CD14-positive monocyte (primary cell): ENCODE measurements around the gene CCDC50. TPM values are rescaled to one million over a fixed set of nuclear protein-coding genes. Genes with fewer than 3 reads are reported as not detected.

Experiments used
- DNase-seq, 3 donors: peaks; one replicate each; pipeline ENCODE4 v3.0.0-alpha.2; 2011 to 2022
- H2AFZ ChIP-seq: 2 replicates; pipeline ENCODE4 v1.6.0; 2012; ENCODE audit warnings: mild to moderate bottlenecking, low read depth, low read length, inconsistent platforms; ENCODE audit not compliant: insufficient read depth, poor library complexity, severe bottlenecking
- H3K27ac ChIP-seq, 2 donors: 1 replicate in 1 of 2; 2 replicates in 1 of 2; pipeline ENCODE4 v1.5.1; 2012 to 2013; ENCODE audit warnings: low read length in 2 of 2, control low read depth in 1 of 2, inconsistent platforms in 1 of 2, low read depth in 1 of 2, mild to moderate bottlenecking in 1 of 2
- H3K27me3 ChIP-seq, 2 donors: one replicate each; pipeline versions ENCODE4 v1.6.0 to v1.6.1; 2011 to 2013; ENCODE audit warnings: low read length in 2 of 2; ENCODE audit not compliant: control insufficient read depth in 2 of 2, insufficient read depth in 2 of 2
- H3K36me3 ChIP-seq, 2 donors: replicated peaks in 1 of 2; 1 replicate in 1 of 2; 2 replicates in 1 of 2; pipeline versions ENCODE4 v1.5.1 to v1.6.1; 2012 to 2013; ENCODE audit warnings: low read length in 2 of 2, control low read depth in 1 of 2, inconsistent platforms in 1 of 2, mild to moderate bottlenecking in 1 of 2; ENCODE audit not compliant: insufficient read depth in 2 of 2, control insufficient read depth in 1 of 2
- H3K4me1 ChIP-seq, 2 donors: 1 replicate in 1 of 2; 2 replicates in 1 of 2; pipeline versions ENCODE4 v1.5.1 to v1.6.1; 2012 to 2013; ENCODE audit warnings: low read length in 2 of 2, control low read depth in 1 of 2, inconsistent platforms in 1 of 2, mild to moderate bottlenecking in 1 of 2, moderate library complexity in 1 of 2; ENCODE audit not compliant: insufficient read depth in 2 of 2, control insufficient read depth in 1 of 2
- H3K4me2 ChIP-seq: replicated peaks from 2 replicates; pipeline ENCODE3; 2012; ENCODE audit warnings: low read length, moderate library complexity, mild to moderate bottlenecking; ENCODE audit not compliant: poor library complexity, severe bottlenecking; ENCODE audit errors: extremely low read depth
- H3K4me3 ChIP-seq, 3 experiments: fragments of 200-600 bp in 1 of 3; sonication (generic) in 1 of 3; replicated peaks in 1 of 3; 1 replicate in 2 of 3; 2 replicates in 1 of 3; pipeline ENCODE4 v1.5.1; 2011 to 2013; ENCODE audit warnings: low read length in 3 of 3, mild to moderate bottlenecking in 3 of 3, control low read depth in 2 of 3, low read depth in 2 of 3, inconsistent platforms in 1 of 3, moderate library complexity in 1 of 3
- H3K79me2 ChIP-seq: 2 replicates; pipeline ENCODE4 v1.6.0; 2012; ENCODE audit warnings: mild to moderate bottlenecking, control low read depth, inconsistent platforms, low read length, moderate library complexity; ENCODE audit not compliant: insufficient read depth
- H3K9ac ChIP-seq: 2 replicates; pipeline ENCODE4 v1.6.0; 2017; ENCODE audit warnings: low read length, mild to moderate bottlenecking; ENCODE audit not compliant: insufficient read depth, poor library complexity, severe bottlenecking
- H3K9me3 ChIP-seq, 2 donors: replicated peaks in 1 of 2; 1 replicate in 1 of 2; 2 replicates in 1 of 2; pipeline versions ENCODE4 v1.5.1 to v1.6.1; 2012 to 2013; ENCODE audit warnings: low read length in 2 of 2, control low read depth in 1 of 2; ENCODE audit not compliant: control insufficient read depth in 1 of 2, insufficient read depth in 1 of 2
- H4K20me1 ChIP-seq: 2 replicates; pipeline ENCODE4 v1.6.0; 2012; ENCODE audit warnings: mild to moderate bottlenecking, low read length, control low read depth, moderate library complexity; ENCODE audit not compliant: insufficient read depth
- H3K27ac Mint-ChIP-seq, 7 donors: one replicate each; pipeline ENCODE4 v1.8.0; 2020; ENCODE audit warnings: mild to moderate bottlenecking in 7 of 7, mixed read lengths in 7 of 7, moderate library complexity in 6 of 7, inconsistent platforms in 2 of 7
- H3K27me3 Mint-ChIP-seq, 3 donors: one replicate each; pipeline ENCODE4 v1.8.0; 2021 to 2022; ENCODE audit warnings: low read depth in 3 of 3, mild to moderate bottlenecking in 3 of 3, mixed read lengths in 3 of 3, moderate library complexity in 3 of 3, inconsistent platforms in 1 of 3
- H3K36me3 Mint-ChIP-seq, 2 donors: one replicate each; pipeline ENCODE4 v1.8.0; 2020; ENCODE audit warnings: mixed read lengths in 2 of 2, inconsistent platforms in 1 of 2, mild to moderate bottlenecking in 1 of 2
- H3K4me1 Mint-ChIP-seq: one replicate; pipeline ENCODE4 v1.8.0; 2020; ENCODE audit warnings: mild to moderate bottlenecking, mixed read lengths
- H3K4me3 Mint-ChIP-seq, 2 donors: one replicate each; pipeline ENCODE4 v1.8.0; 2020; ENCODE audit warnings: mild to moderate bottlenecking in 2 of 2, mixed read lengths in 2 of 2, moderate library complexity in 1 of 2
- H3K9me3 Mint-ChIP-seq, 7 donors: one replicate each; pipeline ENCODE4 v1.8.0; 2020 to 2022; ENCODE audit warnings: mixed read lengths in 7 of 7, mild to moderate bottlenecking in 6 of 7, moderate library complexity in 6 of 7, inconsistent platforms in 2 of 7
- WGBS: methylation state at CpG from one replicate; pipeline ENCODE4 v1.1.5; 2013; ENCODE audit warnings: missing lambda C conversion rate; ENCODE audit not compliant: insufficient coverage; 5-methylcytosine and 5-hydroxymethylcytosine counted together
- intact Hi-C, 2 donors: fragments of 100-400 bp; cut with micrococcal nuclease; formaldehyde crosslinking; loops; one replicate each; pipeline versions ENCODE4 v1.15.0 to v1.15.1; 2023
- polyA plus RNA-seq, 3 donors: library from polyadenylated mRNA; depleted of rRNA in 1 of 3; unstranded in 2 of 3; stranded (reverse) in 1 of 3; fragments of 300-500 nt in 2 of 3; fragments of >200 nt in 1 of 3; fragmentation: Illumina TruSeq in 2 of 3; gene quantifications; 1 replicate in 2 of 3; 2 replicates in 1 of 3; pipeline ENCODE4 v1.2.3, GENCODE V29; 2012 to 2021
- TF ChIP-seq, protein P1 (sequence below): fragments of 200-600 bp; IDR thresholded peaks from one replicate; pipeline ENCODE4 v1.8.0; 2022; ENCODE audit warnings: antibody characterized with exemption, mild to moderate bottlenecking

CCDC50 gene
- polyA plus RNA-seq, 3 donors = 13.3 to 29.2 (median 25.8) TPM

DNA sequence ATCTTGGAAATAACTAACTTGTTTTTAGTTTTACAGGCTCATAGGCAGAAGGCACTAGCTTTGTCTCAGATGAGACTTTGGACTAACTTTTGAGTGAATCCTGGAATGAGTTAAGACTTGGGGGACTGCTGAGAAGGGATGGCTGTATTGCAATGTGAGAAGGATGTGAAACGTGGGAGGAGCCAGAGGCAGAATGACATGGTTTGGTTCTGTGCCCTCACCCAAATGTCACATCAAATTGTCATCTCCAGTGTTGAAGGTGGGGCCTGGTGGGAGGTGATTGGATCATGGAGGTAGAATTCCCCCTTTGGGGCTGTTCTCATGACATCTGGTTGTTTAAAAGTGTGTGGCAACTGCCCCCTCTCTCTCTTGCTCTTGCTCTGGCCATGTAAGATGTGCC lies 28.8 kb upstream of the CCDC50 start:
- Histone ChIP-seq H4K20me1 (no peaks in the 10 kb centered on the region), H3K79me2 (no peaks in the 10 kb centered on the region), H3K36me3 (no peaks in the 10 kb centered on the region), H2AFZ (no peak overlapping the region), H3K27me3 (no peaks in the 10 kb centered on the region), H3K9me3 (no peaks in the 10 kb centered on the region), H3K4me2 (peak overlapping the region; percentile 27), H3K4me3 (no peak overlapping the region), H3K4me1 (peaks cover 9 to 12% of the 10 kb centered on the region in 2 donors), H3K9ac (no peak overlapping the region), H3K27ac (no peak overlapping the region)
- TF ChIP-seq, protein P1, sequence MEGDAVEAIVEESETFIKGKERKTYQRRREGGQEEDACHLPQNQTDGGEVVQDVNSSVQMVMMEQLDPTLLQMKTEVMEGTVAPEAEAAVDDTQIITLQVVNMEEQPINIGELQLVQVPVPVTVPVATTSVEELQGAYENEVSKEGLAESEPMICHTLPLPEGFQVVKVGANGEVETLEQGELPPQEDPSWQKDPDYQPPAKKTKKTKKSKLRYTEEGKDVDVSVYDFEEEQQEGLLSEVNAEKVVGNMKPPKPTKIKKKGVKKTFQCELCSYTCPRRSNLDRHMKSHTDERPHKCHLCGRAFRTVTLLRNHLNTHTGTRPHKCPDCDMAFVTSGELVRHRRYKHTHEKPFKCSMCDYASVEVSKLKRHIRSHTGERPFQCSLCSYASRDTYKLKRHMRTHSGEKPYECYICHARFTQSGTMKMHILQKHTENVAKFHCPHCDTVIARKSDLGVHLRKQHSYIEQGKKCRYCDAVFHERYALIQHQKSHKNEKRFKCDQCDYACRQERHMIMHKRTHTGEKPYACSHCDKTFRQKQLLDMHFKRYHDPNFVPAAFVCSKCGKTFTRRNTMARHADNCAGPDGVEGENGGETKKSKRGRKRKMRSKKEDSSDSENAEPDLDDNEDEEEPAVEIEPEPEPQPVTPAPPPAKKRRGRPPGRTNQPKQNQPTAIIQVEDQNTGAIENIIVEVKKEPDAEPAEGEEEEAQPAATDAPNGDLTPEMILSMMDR = no peak
- no CpG with 5 or more reads among the region's 1 CpG for WGBS
- H3K36me3 Mint-ChIP-seq = no peaks in the 10 kb centered on the region
- no peak overlapping the region for H3K4me3 Mint-ChIP-seq
- DNase-seq = no peak
- H3K4me1 Mint-ChIP-seq = peaks cover 8% of the 10 kb centered on the region
- peaks cover 0 to 4% (median 0%) of the 10 kb centered on the region in 7 donors for H3K9me3 Mint-ChIP-seq
- peak overlapping the region in 3 of 7 donors; percentile 49 to 54 (median 51) for H3K27ac Mint-ChIP-seq
- intact Hi-C loops = no loop called here
- peaks cover 0 to 1% (median under 1%) of the 10 kb centered on the region in 3 donors for H3K27me3 Mint-ChIP-seq

DNA sequence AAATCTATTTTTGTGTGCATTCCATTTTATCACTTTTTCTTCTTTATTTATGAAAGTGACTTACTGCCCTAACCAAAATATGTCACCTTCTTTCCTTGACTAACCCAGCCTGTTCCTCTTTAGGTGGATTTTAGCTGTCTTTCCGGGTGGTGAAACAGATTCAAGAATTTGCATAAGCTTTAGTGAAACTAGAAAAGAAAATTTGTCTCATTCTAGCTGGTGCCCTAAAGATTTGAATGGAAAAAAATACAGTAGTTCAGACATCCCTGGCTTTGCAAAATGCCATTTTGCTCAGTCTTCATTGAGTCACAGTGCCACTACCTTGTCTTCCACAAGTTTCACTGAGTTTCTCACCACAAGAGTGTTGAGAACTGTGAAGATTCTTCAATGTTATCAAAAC lies 28.2 kb upstream of the CCDC50 start:
- Mint-ChIP-seq H3K4me1 (peaks cover 8% of the 10 kb centered on the region), H3K4me3 (no peak overlapping the region), H3K27ac (no peak overlapping the region), H3K36me3 (no peaks in the 10 kb centered on the region), H3K27me3 (peaks cover 0 to 4% (median 1%) of the 10 kb centered on the region in 3 donors), H3K9me3 (peaks cover 0 to 4% (median 0%) of the 10 kb centered on the region in 7 donors)
- no peak overlapping the region for H2AFZ ChIP-seq
- H3K9me3 ChIP-seq = no peaks in the 10 kb centered on the region
- H4K20me1 ChIP-seq = no peaks in the 10 kb centered on the region
- peak; percentile 7 to 21 (median 16) for DNase-seq
- intact Hi-C loops = no loop called here
- TF ChIP-seq, protein P1 = no peak
- WGBS = no CpG with 5 or more reads among the region's 1 CpG
- no peaks in the 10 kb centered on the region for H3K36me3 ChIP-seq
- H3K4me3 ChIP-seq = no peak overlapping the region
- H3K27ac ChIP-seq = no peak overlapping the region
- H3K4me1 ChIP-seq = peaks cover 5 to 8% of the 10 kb centered on the region in 2 donors
- H3K27me3 ChIP-seq = no peaks in the 10 kb centered on the region
- H3K9ac ChIP-seq = no peak overlapping the region
- peak overlapping the region; percentile 27 for H3K4me2 ChIP-seq
- no peaks in the 10 kb centered on the region for H3K79me2 ChIP-seq
